ENCODE results near the gene UGDH.
"Not testable (repeated sequence)": the region's sequence is repeated elsewhere in the genome, so short reads cannot be mapped to it uniquely, and the experiment has no call there.

Gene UGDH

DNA sequence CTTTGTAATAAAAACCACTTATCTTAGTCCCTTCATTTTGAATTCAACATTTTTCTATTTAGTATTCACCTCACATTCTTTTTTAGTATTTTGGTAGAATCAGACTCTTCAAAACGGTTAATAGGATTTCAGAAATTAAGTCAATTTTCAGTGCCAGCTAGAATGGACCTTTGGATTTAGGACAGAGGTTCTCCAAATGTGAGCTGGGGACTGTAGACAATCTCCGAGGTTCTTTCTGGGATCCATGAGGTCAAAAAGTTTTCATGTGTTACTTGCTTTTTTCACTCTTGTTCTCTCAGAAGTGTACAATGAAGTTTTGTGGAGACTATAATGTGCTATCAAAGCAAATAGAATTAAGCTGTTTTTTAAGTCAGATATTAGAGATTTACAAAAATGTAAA lies 2.3 kb upstream of the UGDH start:
- DNase-seq (ENCODE audit: low read depth), result no peak

DNA sequence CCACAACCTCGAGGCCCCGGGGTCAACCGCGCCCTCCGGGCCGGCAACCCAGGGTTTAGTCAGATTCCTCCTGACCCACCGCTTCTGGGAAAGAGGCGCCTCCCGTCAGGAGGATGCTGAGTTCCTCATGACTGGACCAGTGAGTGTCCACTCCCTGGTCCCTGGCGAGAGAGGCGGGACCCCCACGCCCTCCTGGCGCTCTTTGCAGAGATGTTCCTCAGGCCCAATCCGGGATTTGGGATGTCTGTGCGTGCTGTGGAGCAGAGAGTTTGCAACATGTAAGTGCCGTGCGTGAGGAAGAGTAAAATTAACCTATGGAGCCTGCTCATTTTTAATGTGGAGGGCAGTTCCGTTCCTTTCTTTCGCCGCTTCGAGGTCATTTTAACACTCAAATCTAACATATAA lies 824 bp upstream of the UGDH start:
- DNase-seq (ENCODE audit: low read depth), result peak; percentile 92

DNA sequence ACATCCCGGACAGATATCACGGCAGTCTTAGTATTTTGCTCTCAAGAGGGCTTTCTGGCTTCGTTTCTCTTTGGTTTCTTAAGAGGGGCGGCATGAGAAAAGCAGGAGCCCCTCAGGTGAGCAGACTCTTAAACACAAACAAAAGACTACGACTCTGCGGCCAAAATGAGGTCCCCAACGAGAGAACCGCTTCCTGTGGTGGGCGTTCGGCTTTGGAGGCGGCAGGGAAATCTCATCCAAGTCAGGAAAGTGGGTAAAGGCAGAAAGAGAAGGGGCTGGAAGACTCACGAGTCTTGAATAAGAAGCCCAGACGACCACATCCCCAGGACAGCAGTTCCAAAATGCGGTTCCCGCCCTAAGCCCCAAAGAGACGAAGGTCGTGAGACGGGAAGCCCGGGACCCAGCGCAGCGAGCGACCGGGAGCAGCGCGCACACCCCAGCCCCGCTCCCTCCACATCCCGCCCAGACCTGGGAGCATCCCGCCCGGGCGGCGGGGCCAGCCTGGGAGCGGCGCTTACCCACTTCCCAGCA lies 409 bp downstream of the UGDH start:
- no peak for DNase-seq (ENCODE audit: low read depth)

DNA sequence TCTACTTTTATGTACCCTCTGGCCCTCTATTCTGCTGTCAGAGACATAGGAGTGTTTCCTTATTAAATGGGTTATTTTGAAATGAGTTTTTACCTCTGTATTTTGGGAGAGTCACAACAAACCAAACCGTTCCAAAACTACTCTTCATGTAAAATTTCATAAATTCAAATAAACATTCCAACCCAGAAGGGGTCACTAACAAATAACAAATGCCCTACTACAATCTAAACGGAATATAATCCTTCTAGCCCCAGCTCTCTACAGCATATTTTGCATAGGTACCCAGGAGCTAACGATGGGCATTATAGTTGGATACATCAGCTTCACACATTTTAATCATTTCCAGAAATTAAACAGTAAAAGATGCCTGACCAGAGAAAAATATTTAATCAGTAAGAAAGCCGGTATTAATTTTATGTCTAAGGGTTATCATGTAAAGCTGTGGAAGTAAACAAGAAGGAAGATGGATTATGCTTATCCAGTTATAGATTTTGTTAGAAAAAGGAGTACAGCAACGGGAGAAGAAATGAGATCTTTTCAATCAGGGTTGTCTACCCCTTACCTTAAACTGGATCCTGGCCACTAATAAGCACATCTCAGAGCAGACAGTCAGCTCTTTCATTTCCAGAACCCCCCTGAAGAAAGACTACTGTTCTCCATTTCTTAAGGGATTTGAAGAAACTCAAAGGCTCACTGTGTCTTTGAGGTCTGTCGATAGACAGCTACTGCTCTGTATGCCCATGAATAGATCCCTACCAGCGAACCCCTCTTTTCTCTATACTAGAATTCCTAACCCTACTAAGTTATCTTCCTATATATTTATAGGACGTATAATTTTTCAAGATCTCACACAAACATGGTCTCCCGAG lies 1.2 kb downstream of the UGDH start:
- peak; percentile 10 for DNase-seq (ENCODE audit: low read depth)

DNA sequence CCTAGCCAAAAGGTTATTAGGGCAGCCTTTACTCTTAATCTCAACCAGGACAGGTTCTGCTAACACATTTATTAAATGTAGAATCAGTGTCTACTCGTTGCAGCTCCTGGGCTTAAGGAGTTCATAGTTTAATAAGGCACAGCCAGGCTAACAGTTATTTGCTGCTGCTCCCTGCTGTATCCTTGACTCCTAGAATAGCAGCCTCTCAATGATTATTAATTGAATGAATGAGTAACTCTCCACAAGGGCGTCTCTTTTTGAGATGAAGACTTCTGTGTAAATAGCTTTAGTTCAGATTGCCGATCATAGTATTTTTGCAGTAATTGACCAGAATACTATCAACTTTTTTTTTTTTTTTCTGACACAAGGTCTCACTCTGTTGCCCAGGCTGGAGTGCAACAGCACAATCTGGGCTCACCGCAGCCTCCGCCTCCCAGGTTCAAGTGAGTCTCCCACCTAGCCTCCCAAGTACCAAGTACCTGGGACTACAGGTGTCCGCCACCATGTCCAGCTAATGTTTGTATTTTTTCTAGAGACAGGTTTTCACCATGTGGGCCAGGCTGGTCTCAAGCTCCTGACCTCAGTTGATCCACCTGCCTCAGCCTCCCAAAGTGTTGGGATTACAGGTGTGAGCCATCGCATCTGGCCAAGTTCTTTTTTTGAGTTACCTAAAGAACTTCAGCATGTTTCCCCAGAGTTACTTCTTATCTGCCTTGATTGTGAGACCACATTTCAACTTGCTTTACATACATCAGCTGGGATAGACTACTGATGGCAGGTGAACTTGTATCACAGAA lies 2.9 kb downstream of the UGDH start:
- peak; percentile 36 for DNase-seq (ENCODE audit: low read depth)

DNA sequence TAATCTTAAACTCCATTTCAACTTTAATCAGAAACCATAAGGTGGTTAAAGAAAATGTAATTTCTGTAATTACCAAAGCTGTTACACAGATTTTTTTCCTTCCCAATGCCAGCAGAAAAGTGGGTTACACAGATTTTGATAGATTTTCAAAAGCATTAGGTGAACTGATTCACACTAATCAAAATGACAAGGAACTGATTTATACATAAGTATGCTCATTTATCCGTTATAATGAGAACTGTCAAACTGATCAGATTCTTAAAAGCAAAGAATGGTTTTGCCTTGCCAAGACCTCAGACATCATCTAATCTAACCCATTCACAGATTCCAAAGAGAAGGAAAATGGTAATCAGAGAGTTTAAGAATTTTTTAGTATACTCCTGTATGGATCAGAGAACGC lies 5.2 kb downstream of the UGDH start:
- DNase-seq (ENCODE audit: low read depth), result no peak

DNA sequence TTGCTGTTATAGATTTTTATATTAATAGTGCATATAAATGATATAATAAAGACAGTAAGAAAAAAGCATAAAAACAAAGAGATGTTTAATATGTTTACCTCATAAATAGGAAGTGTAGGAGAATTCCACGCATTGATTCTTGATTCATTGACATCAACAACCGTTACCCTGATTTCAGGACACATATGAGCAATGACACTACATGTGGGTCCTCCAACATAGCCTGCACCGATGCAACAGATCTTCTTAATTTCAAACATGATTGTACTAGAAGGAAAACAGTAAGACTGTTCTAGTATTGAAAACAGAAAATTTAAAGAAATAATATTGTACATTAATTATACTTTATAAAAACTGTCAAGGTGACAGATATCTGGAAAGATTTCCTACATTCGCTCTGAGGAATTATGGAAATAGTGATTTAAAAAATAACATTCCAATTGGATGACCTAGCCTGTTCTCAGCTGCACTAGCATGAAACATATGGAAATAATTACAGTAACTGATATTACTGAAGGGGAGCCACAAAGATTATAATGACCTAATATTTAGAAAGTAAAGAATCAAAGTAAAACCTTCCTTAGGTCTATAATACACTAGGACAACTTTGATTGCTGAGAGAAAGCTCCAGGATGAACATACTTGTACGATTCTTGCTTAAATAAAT lies 5.9 kb downstream of the UGDH start:
- DNase-seq (ENCODE audit: low read depth), result peak; percentile 82

DNA sequence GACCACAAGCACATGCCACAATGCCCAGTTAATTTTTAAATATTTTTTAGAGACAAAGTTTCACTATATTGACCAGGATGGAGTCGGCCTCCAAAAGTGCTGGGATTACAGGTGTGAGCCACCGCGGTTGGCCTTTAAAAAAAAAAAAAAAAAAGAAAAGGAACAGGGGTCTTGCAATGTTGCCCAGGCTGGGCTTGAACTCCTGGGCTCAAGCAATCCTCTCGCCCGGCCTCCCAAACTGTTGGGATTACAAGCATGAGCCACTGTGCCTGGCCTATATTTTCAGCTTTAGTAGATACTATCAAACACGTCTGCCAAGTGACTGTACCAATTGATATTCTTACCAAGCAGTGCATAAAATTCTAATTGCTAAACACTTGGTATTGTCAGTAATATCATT lies 8.8 kb downstream of the UGDH start:
- DNase-seq (ENCODE audit: low read depth), result no peak

DNA sequence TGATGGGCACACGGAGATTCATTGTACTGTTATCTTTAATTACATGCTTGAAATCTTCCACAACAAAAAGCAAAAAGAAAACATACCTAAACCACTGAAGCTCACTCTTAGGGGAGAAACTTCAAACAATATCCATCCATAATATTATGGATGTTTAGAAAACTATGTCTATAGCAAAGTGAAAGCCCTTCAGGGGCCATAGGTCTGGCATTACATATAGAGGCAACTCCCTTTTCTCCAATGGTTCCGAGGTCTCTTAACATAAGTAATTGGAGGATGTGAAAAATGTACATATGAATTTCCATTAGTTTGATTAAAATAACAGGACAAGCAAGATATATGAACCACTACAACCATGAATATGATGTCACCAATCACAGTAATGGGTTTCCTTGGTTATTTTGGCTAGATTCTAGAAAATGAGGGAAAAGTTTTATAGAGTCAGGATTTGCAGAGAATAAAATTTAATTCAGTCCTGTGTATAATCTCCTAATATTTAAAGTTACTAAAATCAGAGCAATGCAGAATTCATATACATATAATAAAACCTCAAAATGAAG lies 10.8 kb downstream of the UGDH start:
- DNase-seq (ENCODE audit: low read depth), result no peak

DNA sequence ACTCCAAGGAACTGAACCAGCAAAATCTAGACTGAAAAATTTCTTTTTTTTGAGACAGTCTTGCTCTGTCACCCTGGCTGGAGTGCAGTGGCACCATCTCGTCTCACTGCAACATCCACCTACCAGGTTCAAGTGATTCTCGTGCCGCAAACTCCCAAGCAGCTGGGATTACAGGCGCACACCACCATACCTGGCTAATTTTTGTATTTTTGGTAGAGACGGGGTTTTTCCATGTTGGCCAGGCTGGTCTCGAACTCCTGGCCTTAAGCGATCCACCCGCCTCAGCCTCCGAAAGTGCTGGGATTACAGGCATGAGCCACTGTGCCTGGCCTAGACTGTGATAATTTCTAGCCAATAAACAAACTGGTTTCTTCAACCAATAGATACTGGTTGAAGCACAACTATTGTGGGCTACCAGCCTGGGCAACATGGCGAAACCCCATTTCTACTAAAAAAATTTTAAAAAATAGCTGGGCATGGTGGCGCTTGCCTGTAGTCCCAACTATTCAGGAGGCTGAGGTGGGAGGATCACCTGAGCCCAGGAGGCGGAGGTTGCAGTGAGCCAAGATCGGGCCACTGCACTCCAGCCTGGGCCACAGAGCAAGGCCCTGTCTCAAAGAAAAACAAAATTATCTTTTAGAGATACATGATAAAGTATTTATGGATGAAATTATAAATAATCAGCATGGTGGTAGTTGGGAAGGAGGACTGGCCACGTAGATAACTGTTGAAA lies 11.4 kb downstream of the UGDH start:
- not testable (repeated sequence) for DNase-seq (ENCODE audit: low read depth)

DNA sequence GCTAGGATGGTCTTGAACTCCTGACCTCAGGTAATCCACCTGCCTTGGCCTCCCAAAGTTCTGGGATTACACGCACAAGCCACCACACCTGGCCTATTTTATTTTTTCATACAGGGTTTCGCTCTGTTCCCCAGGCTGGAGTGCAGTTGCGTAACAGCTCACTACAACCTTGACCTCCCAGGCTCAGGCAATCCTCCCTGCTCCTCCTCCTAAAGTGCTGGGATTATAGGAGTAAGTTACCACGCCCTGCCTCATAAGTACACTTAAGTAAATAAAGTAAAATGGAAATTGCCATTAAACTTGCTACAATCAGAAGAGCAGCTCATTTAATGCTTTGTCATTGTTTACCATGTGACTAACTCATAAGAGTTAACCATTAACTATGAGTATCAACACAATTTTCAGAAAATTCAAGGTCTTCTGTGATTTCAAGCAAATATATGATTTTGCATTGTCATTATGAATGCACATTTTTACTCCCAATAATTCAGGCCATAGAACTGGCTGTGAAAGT lies 12.3 kb downstream of the UGDH start:
- DNase-seq (ENCODE audit: low read depth), result peak; percentile 52

DNA sequence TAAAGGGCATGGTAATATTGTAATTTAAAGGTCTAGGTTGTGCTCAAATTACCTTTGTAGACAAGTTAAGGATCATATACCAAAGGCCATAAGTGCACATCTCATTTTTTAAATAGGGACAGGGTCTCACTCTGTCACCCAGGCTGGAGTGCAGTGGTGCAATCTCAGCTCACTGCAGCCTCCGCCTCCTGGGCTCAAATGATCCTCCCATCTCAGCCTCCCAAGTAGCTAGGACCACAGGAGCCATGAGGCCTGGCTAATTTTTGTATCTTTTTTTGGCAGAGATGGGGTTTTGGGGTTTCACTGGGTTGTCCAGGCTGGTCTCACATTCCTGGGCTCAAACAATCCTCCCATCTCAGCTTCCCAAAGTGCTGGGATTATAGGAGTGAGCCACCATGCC lies 13.0 kb downstream of the UGDH start:
- DNase-seq (ENCODE audit: low read depth), result not testable (repeated sequence)

DNA sequence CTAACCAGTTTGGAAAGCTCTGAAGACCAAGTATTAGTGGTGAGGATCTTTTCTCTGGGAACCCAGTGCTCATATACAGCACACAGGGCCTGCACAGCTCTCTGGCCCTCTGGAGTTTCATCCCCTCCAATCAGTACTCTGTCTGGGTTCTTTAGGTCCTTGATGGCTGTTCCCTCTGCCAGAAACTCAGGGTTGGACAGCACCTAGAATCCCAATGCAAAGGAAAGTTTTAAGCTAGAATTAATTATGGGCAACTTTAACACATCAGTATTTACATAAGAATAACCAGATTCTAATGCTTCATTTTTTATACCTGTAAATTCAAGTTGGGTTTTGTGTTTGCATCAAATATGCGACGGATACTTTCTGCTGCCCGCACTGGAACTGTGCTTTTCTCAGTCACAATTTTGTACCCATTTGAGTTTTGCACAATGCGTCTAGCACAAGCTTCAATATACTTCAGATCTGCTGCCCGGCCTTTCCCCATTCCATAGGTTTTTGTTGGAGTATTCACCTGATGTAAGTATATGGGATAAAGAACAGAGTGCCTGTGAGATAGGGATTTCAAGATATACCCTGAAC lies 16.8 kb downstream of the UGDH start:
- no peak for DNase-seq (ENCODE audit: low read depth)

DNA sequence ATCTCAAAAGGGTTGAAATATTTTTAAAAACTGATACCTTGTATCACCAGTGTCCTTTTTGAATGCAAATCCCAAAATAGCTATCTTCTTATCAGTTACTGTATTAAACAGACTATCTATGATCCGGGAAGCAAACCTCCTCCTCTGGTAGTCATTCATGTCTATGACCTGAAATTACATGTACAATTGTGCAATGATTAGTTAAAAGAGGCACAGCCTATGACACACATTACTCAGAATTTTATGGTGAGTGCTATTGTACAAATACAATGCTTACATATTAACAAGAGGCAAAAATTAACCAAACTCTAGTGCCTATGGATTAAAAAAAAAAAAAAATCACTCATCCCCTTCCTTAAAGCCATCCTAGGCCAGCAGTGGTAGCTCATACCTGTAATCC lies 21.7 kb downstream of the UGDH start:
- no peak for DNase-seq (ENCODE audit: low read depth)

DNA sequence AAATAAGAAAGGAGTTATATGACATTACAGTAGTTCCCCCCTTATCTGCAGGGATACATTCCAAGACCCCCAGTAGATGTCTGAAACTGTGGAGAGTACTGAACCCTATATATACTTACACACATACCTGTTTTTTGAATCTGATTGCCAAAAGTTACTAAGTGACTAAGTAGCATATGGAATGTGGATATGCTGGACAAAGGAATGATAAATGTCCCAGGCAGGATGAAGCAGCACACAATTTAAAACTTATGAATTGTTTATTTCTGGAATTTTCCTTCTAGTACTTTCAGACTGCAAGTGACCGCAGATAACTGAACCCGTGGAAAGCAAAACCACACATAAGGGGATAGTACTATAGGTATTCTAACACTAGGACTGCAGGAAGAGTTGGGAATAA lies 22.7 kb downstream of the UGDH start:
- no peak for DNase-seq (ENCODE audit: low read depth)

DNA sequence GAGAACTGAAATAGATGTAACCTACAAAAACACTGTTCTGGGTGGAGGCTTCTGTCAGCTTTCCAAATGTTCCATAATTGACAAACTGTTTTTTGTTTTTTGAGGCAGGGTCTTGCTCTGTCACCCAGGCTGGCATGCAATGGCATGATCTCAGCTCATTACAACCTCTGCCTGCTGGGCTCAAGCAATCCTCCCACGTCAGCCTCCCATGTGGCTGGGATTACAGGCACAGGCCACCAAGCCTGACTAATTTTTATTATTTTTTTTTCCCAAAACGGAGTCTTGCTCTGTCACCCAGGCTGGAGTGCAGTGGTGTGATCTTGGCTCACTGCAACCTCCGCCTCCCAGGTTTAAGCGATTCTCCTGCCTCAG lies 24.6 kb downstream of the UGDH start:
- not testable (repeated sequence) for DNase-seq (ENCODE audit: low read depth)

DNA sequence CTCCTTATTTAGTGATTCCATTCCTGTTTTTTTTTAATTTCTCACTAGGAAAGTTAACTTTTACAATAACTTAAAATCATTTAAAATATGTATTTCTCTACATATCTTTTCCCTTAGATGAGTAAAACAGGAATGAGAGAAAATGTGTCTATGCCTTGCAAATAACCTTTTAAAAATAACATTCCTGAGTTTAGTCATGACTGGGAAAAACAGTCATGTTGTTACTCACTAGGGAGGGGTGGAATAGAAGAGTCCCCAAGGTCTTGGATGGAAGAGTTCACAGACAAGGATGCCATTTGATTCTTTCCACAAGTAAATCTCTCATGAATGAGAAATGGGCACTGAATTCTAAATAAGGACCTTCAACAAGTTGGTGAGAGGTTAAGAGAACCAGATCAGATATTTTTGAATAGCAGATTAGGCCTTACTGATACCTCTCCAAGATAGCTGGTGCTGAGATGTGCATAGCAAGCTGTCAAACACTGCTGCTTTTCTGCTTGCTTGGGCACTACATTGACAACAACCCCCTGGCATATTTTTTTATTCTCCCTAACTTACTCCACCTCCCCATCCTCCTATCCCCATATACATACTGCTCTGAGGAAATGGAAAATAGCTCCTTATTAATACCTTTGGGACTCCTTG lies 25.1 kb downstream of the UGDH start:
- peak; percentile 84 for DNase-seq (ENCODE audit: low read depth)

DNA sequence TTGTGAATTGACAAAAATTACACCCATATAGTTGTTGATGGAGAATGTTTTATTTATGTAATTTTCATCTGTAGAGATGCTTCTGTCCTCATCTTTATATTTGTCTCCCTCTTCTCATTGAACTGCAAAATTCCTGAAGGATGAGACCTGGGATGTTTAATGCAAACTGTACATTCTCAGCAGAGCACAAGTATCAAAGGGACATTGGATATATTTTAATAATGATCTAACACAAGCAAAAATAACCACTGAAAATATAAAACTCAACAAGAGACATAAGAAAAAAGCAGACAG lies 28.6 kb downstream of the UGDH start:
- DNase-seq (ENCODE audit: low read depth), result no peak

DNA sequence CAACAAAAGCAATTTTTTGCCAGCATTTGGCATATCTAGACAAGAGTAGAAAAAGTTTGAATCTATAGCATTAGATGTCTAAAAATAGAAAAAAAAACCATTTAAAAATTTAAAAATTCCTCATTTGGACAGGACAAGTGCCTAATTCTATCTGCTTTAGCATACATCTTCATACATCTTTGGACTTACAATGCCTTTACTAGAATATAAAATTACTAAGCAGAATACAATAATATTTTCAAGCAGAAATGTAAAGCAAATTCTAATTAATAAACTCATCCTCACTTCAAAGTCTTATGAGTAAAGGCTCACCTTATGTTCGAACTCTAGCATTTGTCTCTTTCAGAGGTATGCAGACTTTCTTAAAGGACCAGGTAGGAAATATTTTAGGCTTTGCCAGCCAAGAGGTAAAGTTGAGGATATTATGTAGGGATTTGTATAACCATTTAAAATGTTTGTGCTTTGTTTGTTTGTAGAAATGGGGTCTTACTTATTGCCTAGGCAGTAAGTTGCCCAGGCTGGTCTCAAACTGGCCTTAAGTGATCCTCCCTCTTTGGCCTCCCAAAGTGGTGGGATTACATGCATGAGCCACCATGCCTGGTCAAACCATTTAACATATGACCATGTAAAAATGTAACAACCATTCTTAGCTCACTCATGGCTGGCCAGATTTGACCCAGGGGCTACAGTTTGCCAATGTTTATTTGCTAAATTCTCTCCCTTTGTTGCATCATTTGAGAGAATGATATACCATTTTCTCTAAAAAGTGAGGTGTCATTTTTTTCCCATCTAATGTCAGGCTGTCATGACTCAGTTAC lies 29.1 kb downstream of the UGDH start:
- no peak for DNase-seq (ENCODE audit: low read depth)

Data from ELR (cell line).